CD4-positive, CD25-positive, alpha-beta regulatory T cell (primary cell): Measurements from ENCODE around the gene DPYD. TPM values are rescaled to one million over a fixed set of nuclear protein-coding genes. Genes with fewer than 3 reads are reported as not detected.

Experiments used
- ATAC-seq, 2 donors: fragments of 150-1000 bp; cut with Tn5 transposase; one replicate each; pipeline ENCODE4 v1.10.0; 2021; ENCODE audit warnings: low read depth in 2 of 2, moderate number of reproducible peaks in 2 of 2, moderate library complexity in 1 of 2
- DNase-seq, 3 donors: peaks; one replicate each; pipeline versions ENCODE4 v3.0.0 to v3.0.0-alpha.2; 2012 to 2022; ENCODE audit warnings: mixed read lengths in 1 of 3
- H3K27ac ChIP-seq: one replicate; pipeline ENCODE4 v1.7.0; 2013; ENCODE audit warnings: mild to moderate bottlenecking, low read length; ENCODE audit not compliant: insufficient read depth, poor library complexity, severe bottlenecking
- H3K27me3 ChIP-seq: one replicate; pipeline ENCODE4 v1.7.0; 2013; ENCODE audit warnings: low read length; ENCODE audit not compliant: control insufficient read depth, insufficient read depth
- H3K36me3 ChIP-seq: one replicate; pipeline ENCODE4 v1.7.0; 2013; ENCODE audit warnings: mild to moderate bottlenecking, low read length, moderate library complexity; ENCODE audit not compliant: control insufficient read depth, insufficient read depth
- H3K4me1 ChIP-seq: 2 replicates; pipeline ENCODE4 v1.7.0; 2013; ENCODE audit warnings: mild to moderate bottlenecking, low read length; ENCODE audit not compliant: insufficient read depth, control insufficient read depth, poor library complexity, severe bottlenecking
- H3K4me3 ChIP-seq: one replicate; pipeline ENCODE4 v1.7.0; 2013; ENCODE audit warnings: low read depth, mild to moderate bottlenecking, low read length, moderate library complexity
- H3K9me3 ChIP-seq, 2 experiments: 1 replicate in 1 of 2; 2 replicates in 1 of 2; pipeline ENCODE4 v1.7.0; 2013; ENCODE audit warnings: low read length in 2 of 2, mild to moderate bottlenecking in 1 of 2, moderate library complexity in 1 of 2; ENCODE audit not compliant: control insufficient read depth in 2 of 2
- H3K27ac Mint-ChIP-seq, 3 donors: one replicate each; pipeline ENCODE4 v1.8.0; 2020 to 2022; ENCODE audit warnings: mild to moderate bottlenecking in 3 of 3, mixed read lengths in 3 of 3, moderate library complexity in 2 of 3
- H3K27me3 Mint-ChIP-seq: one replicate; pipeline ENCODE4 v1.8.0; 2022; ENCODE audit warnings: mild to moderate bottlenecking, mixed read lengths
- H3K36me3 Mint-ChIP-seq: one replicate; pipeline ENCODE4 v1.8.0; 2020; ENCODE audit warnings: mixed read lengths
- H3K4me1 Mint-ChIP-seq, 4 donors: one replicate each; pipeline ENCODE4 v1.8.0; 2020 to 2022; ENCODE audit warnings: mixed read lengths in 4 of 4, mild to moderate bottlenecking in 1 of 4
- H3K4me3 Mint-ChIP-seq, 4 donors: one replicate each; pipeline ENCODE4 v1.8.0; 2020 to 2022; ENCODE audit warnings: mild to moderate bottlenecking in 4 of 4, mixed read lengths in 4 of 4, moderate library complexity in 3 of 4
- H3K9me3 Mint-ChIP-seq, 7 donors: one replicate each; pipeline ENCODE4 v1.8.0; 2020 to 2022; ENCODE audit warnings: mixed read lengths in 7 of 7, mild to moderate bottlenecking in 3 of 7, moderate library complexity in 2 of 7
- polyA plus RNA-seq, 4 donors: library from polyadenylated mRNA; unstranded; fragments of 300-500 nt; fragmentation: Illumina TruSeq; gene quantifications; one replicate each; pipeline ENCODE4 v1.2.3, GENCODE V29; 2021
- total RNA-seq: library from RNA; stranded (reverse); gene quantifications from one replicate; pipeline ENCODE4 v1.2.3, GENCODE V29; 2022

DPYD gene
- total and polyA plus RNA-seq, 5 donors from 2014 or later: 47.6 to 87.3 (median 55.2) TPM

DNA sequence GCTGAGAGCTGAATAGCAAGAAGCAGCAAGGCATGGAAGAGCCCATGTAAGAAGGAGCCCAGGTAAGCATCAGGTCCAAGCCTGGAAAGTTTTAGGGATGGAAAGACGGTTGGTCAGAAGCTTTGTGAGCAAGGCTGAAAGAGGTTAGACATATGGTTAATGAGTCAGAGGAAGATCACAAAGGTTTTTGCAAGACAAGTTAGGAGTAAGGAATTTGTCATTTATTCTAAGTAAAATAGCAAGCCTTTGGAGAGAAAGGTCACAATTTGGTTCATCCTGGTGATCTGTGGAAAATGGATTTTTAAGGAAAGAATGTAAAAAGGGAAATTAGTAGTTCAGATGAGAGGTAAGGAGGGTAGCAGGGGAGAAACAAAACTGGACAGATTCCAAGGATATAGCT, 106.7 kb downstream of the DPYD start:
- no peaks in the 10 kb centered on the region for H3K36me3 ChIP-seq
- ATAC-seq (no peak), DNase-seq (no peak)
- H3K27ac ChIP-seq: no peak overlapping the region
- Mint-ChIP-seq H3K4me1 (peaks cover 5 to 11% (median 7%) of the 10 kb centered on the region in 4 donors), H3K27me3 (no peaks in the 10 kb centered on the region), H3K9me3 (peaks cover 0 to 2% (median 0%) of the 10 kb centered on the region in 7 donors), H3K4me3 (no peak overlapping the region), H3K27ac (peak overlapping the region in 1 of 3 donors; percentile 20), H3K36me3 (peaks cover 27% of the 10 kb centered on the region)
- H3K27me3 ChIP-seq: no peaks in the 10 kb centered on the region
- H3K9me3 ChIP-seq: no peaks in the 10 kb centered on the region
- H3K4me3 ChIP-seq: no peak overlapping the region
- H3K4me1 ChIP-seq: no peaks in the 10 kb centered on the region

DNA sequence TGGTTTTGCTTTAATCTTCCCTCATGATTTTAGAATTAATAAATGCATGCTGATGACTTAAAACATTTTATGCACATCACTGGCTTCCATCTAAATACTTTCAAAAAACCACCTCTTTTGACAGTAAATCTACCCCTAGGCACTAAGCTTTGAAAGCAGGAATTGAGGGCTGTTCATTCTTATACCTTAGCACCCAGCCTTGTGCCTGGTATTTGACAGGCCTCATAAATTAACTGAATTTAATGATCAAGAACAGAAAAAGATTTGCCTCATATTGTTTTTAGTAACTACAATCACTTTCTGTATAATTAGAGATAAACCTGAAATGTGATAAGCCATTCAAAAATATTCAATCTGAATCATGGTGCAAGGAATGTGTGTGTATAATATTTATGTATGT, 108.8 kb downstream of the DPYD start:
- no peak overlapping the region for H3K4me3 Mint-ChIP-seq
- Histone ChIP-seq H3K36me3 (no peaks in the 10 kb centered on the region), H3K27me3 (no peaks in the 10 kb centered on the region), H3K4me3 (no peak overlapping the region), H3K4me1 (no peaks in the 10 kb centered on the region), H3K9me3 (no peaks in the 10 kb centered on the region), H3K27ac (no peak overlapping the region)
- H3K27ac Mint-ChIP-seq: no peak overlapping the region
- H3K4me1 Mint-ChIP-seq: peaks cover 5 to 14% (median 12%) of the 10 kb centered on the region in 4 donors
- peaks cover 0 to 2% (median 0%) of the 10 kb centered on the region in 7 donors for H3K9me3 Mint-ChIP-seq
- DNase-seq: no peak
- no peak for ATAC-seq
- no peaks in the 10 kb centered on the region for H3K27me3 Mint-ChIP-seq
- H3K36me3 Mint-ChIP-seq: peaks cover 31% of the 10 kb centered on the region

DNA sequence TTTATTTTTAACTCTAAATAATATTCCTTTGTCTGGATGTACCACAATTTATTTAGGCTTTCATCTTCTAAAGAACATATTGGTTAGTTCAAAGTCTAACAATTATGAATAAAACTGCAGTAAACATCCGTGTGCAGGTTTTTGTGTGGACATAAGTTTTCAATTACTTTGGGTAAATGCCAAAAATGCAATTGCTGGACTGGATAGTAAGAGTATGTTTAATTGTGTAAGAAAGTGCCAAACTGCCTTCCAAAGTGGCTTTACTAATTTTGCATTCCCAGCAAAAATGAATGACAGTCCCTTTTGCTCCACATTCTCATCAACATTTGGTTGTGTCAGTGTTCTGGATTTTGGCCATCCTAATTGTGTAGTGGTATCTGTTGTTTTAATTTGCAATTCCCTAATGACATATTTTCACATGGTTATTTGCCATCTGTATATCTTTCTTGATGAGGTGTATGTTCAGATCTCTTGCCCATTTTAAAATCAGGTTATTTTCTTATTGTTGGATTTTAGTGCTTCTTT, 113.8 kb downstream of the DPYD start:
- DNase-seq: no peak
- Histone ChIP-seq H3K4me3 (no peak overlapping the region), H3K27me3 (no peaks in the 10 kb centered on the region), H3K36me3 (no peaks in the 10 kb centered on the region), H3K27ac (no peak overlapping the region), H3K4me1 (no peaks in the 10 kb centered on the region), H3K9me3 (no peaks in the 10 kb centered on the region)
- H3K36me3 Mint-ChIP-seq: peaks cover 21% of the 10 kb centered on the region
- peaks cover 6 to 29% (median 14%) of the 10 kb centered on the region in 4 donors for H3K4me1 Mint-ChIP-seq
- H3K9me3 Mint-ChIP-seq: peaks cover 0 to 2% (median 0%) of the 10 kb centered on the region in 7 donors
- no peak for ATAC-seq
- no peak overlapping the region for H3K4me3 Mint-ChIP-seq
- H3K27ac Mint-ChIP-seq: no peak overlapping the region
- no peaks in the 10 kb centered on the region for H3K27me3 Mint-ChIP-seq

DNA sequence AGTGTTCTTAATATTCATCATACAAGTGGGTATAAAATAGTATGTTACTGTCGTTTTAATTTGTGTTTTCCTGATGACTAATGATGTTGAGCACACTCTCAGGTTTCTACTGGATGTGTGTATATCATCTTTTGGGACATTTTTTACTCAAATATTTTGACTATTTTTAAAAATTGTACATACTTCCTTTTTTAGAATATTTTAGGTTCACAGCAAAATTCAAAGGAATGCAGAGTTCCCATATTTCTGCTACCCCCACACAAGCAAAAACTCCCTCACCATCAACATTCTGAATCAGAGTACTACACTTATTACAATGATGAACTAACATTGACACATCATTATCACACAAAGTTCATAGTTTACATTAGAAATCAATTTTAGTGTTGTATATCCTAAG, 114.5 kb downstream of the DPYD start:
- no peak overlapping the region for H3K4me3 Mint-ChIP-seq
- H3K4me3 ChIP-seq: no peak overlapping the region
- peaks cover 6 to 31% (median 14%) of the 10 kb centered on the region in 4 donors for H3K4me1 Mint-ChIP-seq
- H3K9me3 Mint-ChIP-seq: peaks cover 0 to 2% (median 0%) of the 10 kb centered on the region in 7 donors
- no peaks in the 10 kb centered on the region for H3K27me3 Mint-ChIP-seq
- no peak for ATAC-seq
- peaks cover 21% of the 10 kb centered on the region for H3K36me3 Mint-ChIP-seq
- no peak overlapping the region for H3K27ac ChIP-seq
- H3K9me3 ChIP-seq: no peaks in the 10 kb centered on the region
- no peak overlapping the region for H3K27ac Mint-ChIP-seq
- DNase-seq: no peak
- no peaks in the 10 kb centered on the region for H3K27me3 ChIP-seq
- H3K4me1 ChIP-seq: no peaks in the 10 kb centered on the region
- H3K36me3 ChIP-seq: no peaks in the 10 kb centered on the region

DNA sequence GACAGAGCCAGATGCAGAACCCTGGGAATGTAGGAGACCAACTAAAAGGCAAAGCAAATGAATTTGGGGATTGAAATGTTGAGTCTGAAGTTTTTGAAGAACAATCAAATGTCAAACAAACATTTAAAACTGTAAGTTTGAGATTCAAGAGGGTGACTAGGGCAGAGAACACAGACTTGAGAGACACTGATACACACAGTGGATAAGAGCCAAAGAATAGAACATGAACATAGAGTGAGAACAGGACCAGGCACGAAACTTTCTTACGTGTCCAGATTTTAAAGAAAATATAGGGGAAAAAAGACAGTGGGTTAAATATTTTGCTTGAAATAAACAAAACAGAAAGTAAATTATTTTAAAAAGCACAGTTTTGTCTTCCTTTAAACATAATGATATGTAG, 115.7 kb downstream of the DPYD start:
- no peak for ATAC-seq
- Histone ChIP-seq H3K36me3 (no peaks in the 10 kb centered on the region), H3K9me3 (no peaks in the 10 kb centered on the region), H3K4me3 (no peak overlapping the region), H3K4me1 (no peaks in the 10 kb centered on the region), H3K27ac (no peak overlapping the region), H3K27me3 (no peaks in the 10 kb centered on the region)
- H3K4me3 Mint-ChIP-seq: no peak overlapping the region
- peaks cover 18% of the 10 kb centered on the region for H3K36me3 Mint-ChIP-seq
- no peak overlapping the region for H3K27ac Mint-ChIP-seq
- H3K4me1 Mint-ChIP-seq: peaks cover 6 to 32% (median 17%) of the 10 kb centered on the region in 4 donors
- DNase-seq: no peak
- H3K9me3 Mint-ChIP-seq: no peaks in the 10 kb centered on the region
- no peaks in the 10 kb centered on the region for H3K27me3 Mint-ChIP-seq

DNA sequence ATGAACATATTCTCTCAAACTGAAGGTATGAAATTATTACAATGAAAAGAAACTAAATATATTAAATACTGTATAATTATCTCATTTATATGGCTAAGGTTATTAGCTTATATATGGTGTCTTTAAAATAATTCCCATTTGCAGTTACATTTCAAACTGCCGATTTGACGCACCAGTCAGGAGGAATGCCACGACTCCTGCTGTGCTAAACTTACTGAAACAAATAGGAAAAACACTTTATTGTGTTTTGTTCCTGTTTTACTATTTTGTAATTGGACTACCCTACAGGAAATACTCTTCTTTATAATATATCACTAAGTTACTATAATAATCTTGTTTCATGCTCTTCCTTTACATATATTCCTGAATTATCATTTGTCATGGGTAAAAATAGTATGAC, 117.8 kb downstream of the DPYD start:
- no peak overlapping the region for H3K4me3 ChIP-seq
- no peaks in the 10 kb centered on the region for H3K9me3 Mint-ChIP-seq
- no peak overlapping the region for H3K27ac ChIP-seq
- H3K4me1 ChIP-seq: no peaks in the 10 kb centered on the region
- no peaks in the 10 kb centered on the region for H3K27me3 ChIP-seq
- no peaks in the 10 kb centered on the region for H3K27me3 Mint-ChIP-seq
- H3K9me3 ChIP-seq: no peaks in the 10 kb centered on the region
- H3K4me3 Mint-ChIP-seq: no peak overlapping the region
- DNase-seq (no peak), ATAC-seq (no peak)
- H3K36me3 Mint-ChIP-seq: peaks cover 20% of the 10 kb centered on the region
- peaks cover 6 to 30% (median 17%) of the 10 kb centered on the region in 4 donors for H3K4me1 Mint-ChIP-seq
- H3K36me3 ChIP-seq: no peaks in the 10 kb centered on the region
- no peak overlapping the region for H3K27ac Mint-ChIP-seq

DNA sequence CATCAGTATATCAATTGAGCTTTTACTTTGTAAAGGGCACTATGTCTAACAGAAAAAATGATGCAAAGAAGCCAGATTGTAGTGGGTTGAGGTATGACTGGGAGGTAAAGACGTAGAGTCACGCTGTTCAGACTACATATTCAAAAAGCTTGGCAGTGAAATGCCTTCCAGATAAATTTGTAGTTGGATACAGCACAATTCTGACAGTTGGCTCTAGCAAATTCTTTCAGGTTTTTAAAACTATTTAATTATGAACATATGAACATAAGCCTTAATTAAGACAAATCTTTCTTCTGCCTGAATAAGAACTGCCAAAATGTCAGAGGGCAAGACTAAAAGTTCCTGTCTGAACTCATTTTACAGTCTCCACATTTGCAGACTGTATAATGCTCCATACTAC, 118.8 kb downstream of the DPYD start:
- Histone ChIP-seq H3K4me3 (no peak overlapping the region), H3K27ac (no peak overlapping the region), H3K27me3 (no peaks in the 10 kb centered on the region), H3K4me1 (no peaks in the 10 kb centered on the region), H3K36me3 (peaks cover 2% of the 10 kb centered on the region), H3K9me3 (no peaks in the 10 kb centered on the region)
- Mint-ChIP-seq H3K36me3 (peaks cover 19% of the 10 kb centered on the region), H3K27ac (peak overlapping the region in 1 of 3 donors; percentile 49), H3K27me3 (no peaks in the 10 kb centered on the region), H3K4me1 (peaks cover 4 to 25% (median 19%) of the 10 kb centered on the region in 4 donors), H3K9me3 (no peaks in the 10 kb centered on the region), H3K4me3 (no peak overlapping the region)
- DNase-seq (no peak), ATAC-seq (no peak)

DNA sequence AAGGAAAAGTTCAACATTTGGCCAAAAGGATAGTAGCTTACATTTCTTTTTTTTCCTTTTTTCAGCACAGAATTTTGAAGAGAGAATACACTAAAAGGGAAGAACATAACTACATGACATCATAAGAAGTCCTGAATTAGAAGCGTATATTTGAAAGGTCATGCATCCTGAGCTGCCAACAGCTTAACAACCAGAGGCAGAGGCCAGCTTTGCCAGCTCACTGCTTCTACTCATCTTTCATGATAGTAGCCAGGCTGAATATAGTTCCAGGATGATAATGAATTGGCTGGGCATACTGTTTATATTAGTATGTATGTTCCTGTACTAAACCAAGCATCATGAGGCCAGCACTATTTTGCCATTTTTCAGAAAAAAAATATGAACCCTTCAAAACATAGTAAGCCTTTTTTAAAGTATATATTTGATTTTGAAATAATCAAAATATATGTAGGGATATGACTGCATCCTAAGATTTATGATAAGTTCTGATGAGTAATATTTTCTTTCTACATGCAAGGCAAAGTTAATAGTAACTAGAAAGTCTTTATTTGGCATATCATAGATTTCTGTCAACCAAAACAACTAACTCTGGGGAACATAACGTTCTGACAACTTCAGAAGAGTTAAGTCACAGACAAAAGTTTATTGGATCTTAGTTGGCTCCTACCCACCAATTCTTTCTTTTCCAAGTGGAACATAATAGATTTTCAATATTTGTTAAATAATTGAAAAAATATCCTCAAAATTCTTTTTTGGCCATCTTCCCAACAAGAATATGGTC, 123.2 kb downstream of the DPYD start:
- Histone ChIP-seq H3K9me3 (no peaks in the 10 kb centered on the region), H3K4me1 (no peaks in the 10 kb centered on the region), H3K27me3 (no peaks in the 10 kb centered on the region), H3K4me3 (no peak overlapping the region), H3K36me3 (peaks cover 2% of the 10 kb centered on the region), H3K27ac (no peak overlapping the region)
- ATAC-seq (no peak), DNase-seq (no peak)
- H3K27me3 Mint-ChIP-seq: no peaks in the 10 kb centered on the region
- peaks cover 7 to 27% (median 18%) of the 10 kb centered on the region in 4 donors for H3K4me1 Mint-ChIP-seq
- no peak overlapping the region for H3K27ac Mint-ChIP-seq
- no peaks in the 10 kb centered on the region for H3K9me3 Mint-ChIP-seq
- no peak overlapping the region for H3K4me3 Mint-ChIP-seq
- peaks cover 21% of the 10 kb centered on the region for H3K36me3 Mint-ChIP-seq
